Left lung (tissue), 14 donors: ENCODE measurements around the gene CENPW. TPM values are rescaled to one million over a fixed set of nuclear protein-coding genes. Genes with fewer than 3 reads are reported as not detected.

Source experiments
- ATAC-seq: fragments of 200-7000 bp; cut with Tn5 transposase; one replicate; pipeline ENCODE4 v1.9.1; 2020; ENCODE audit warnings: moderate library complexity
- DNase-seq, 4 donors: peaks; one replicate each; pipeline ENCODE4 v3.0.0-alpha.2; 2013 to 2020
- H3K27ac ChIP-seq, 2 donors: fragments of 200-600 bp; sonication (generic) in 1 of 2; one replicate each; pipeline versions ENCODE4 v1.5.0 to v1.8.0; 2020 to 2021
- H3K27me3 ChIP-seq, 2 donors: fragments of 200-600 bp; sonication (generic) in 1 of 2; one replicate each; pipeline versions ENCODE4 v1.5.0 to v1.8.0; 2020 to 2021
- H3K36me3 ChIP-seq, 2 donors: fragments of 200-600 bp; sonication (generic) in 1 of 2; one replicate each; pipeline versions ENCODE4 v1.5.0 to v1.8.0; 2020 to 2021
- H3K4me1 ChIP-seq, 2 donors: fragments of 200-600 bp; one replicate each; pipeline ENCODE4 v1.8.0; 2021
- H3K4me3 ChIP-seq, 2 donors: fragments of 200-600 bp; sonication (generic) in 1 of 2; one replicate each; pipeline versions ENCODE4 v1.5.0 to v1.8.0; 2020 to 2021; ENCODE audit warnings: mild to moderate bottlenecking in 1 of 2
- H3K9me3 ChIP-seq, 2 donors: fragments of 200-600 bp; sonication (generic) in 1 of 2; one replicate each; pipeline versions ENCODE4 v1.5.0 to v1.8.0; 2020 to 2021
- intact Hi-C, 2 donors: fragments of 100-400 bp; cut with DNase I; formaldehyde crosslinking; loops; one replicate each; pipeline versions ENCODE4 v1.11.2 to v1.14.2; 2022
- long read RNA-seq, 12 donors: library from polyadenylated mRNA in 2 of 12; unstranded in 2 of 12; transcript quantifications; one replicate each; pipeline ENCODE4 v2.0.0 and lab custom pipeline, GENCODE V29; 2019 to 2026
- polyA plus RNA-seq, 6 donors: library from polyadenylated mRNA; unstranded; fragments of 120-200 nt; gene quantifications; one replicate each; pipeline ENCODE4 v1.2.1, GENCODE V29; 2013; ENCODE audit not compliant: insufficient read length in 6 of 6
- total RNA-seq, 2 donors: library from RNA; stranded (reverse); fragmentation: NEBNext Ultra II Directional; extraction: Animal tissue kit (Norgen Biotek cat#: 25700); gene quantifications; one replicate each; pipeline ENCODE4 v1.2.1, GENCODE V29; 2021
- TF ChIP-seq, protein P1 (sequence below), 2 donors: fragments of 200-600 bp; sonication (generic) in 1 of 2; IDR thresholded peaks; one replicate each; pipeline versions ENCODE4 v1.5.0 to v1.8.0; 2021; ENCODE audit warnings: antibody characterized with exemption in 2 of 2
- donor health status: DM: no; HTN: yes; CAD: no.
- donor health status: DM: no; HTN: no; CAD: no.

CENPW gene
- 10 to 100 TPM in 1 of 2 donors, 1 to 10 TPM in 1; 8.5 to 10.5 TPM for total RNA-seq
- 10 to 100 TPM; 18.8 to 36.8 (median 24.2) TPM for polyA plus RNA-seq
- long read RNA-seq, donor 1, transcript CENPW-203 (3 exons, 750 nt), result major isoform, 32 of 34 reads
- long read RNA-seq, donor 1, partial matches to known transcripts, result 0 of 34 reads
- long read RNA-seq, donor 1, other reads (novel, unspliced or antisense), result 0 of 34 reads
- long read RNA-seq, donor 2, transcript CENPW-203 (3 exons, 750 nt), result major isoform, 24 of 27 reads
- long read RNA-seq, donor 2, partial matches to known transcripts, result 0 of 27 reads
- long read RNA-seq, donor 2, other reads (novel, unspliced or antisense), result 0 of 27 reads
- long read RNA-seq, donor 3, transcript CENPW-203 (3 exons, 750 nt), result major isoform, 30 of 31 reads
- long read RNA-seq, donor 3, partial matches to known transcripts, result 0 of 31 reads
- long read RNA-seq, donor 3, other reads (novel, unspliced or antisense), result 0 of 31 reads
- long read RNA-seq, donor 4, transcript CENPW-203 (3 exons, 750 nt), result major isoform, 17 of 17 reads
- long read RNA-seq, donor 4, partial matches to known transcripts, result 0 of 17 reads
- long read RNA-seq, donor 4, other reads (novel, unspliced or antisense), result 0 of 17 reads
- long read RNA-seq, donor 5, transcript CENPW-201 (3 exons, 528 nt), result minor isoform, 5 of 32 reads
- long read RNA-seq, donor 5, transcript CENPW-203 (3 exons, 750 nt), result major isoform, 27 of 32 reads
- long read RNA-seq, donor 5, partial matches to known transcripts, result 0 of 32 reads
- long read RNA-seq, donor 5, other reads (novel, unspliced or antisense), result 0 of 32 reads
- long read RNA-seq, donor 6, transcript CENPW-203 (3 exons, 750 nt), result major isoform, 47 of 51 reads
- long read RNA-seq, donor 6, partial matches to known transcripts, result 0 of 51 reads
- long read RNA-seq, donor 6, other reads (novel, unspliced or antisense), result 0 of 51 reads
- long read RNA-seq, donor 7, transcript CENPW-203 (3 exons, 750 nt), result major isoform, 18 of 20 reads
- long read RNA-seq, donor 7, partial matches to known transcripts, result 0 of 20 reads
- long read RNA-seq, donor 7, other reads (novel, unspliced or antisense), result 0 of 20 reads
- long read RNA-seq, donor 8, transcript CENPW-203 (3 exons, 750 nt), result major isoform, 9 of 9 reads
- long read RNA-seq, donor 8, partial matches to known transcripts, result 0 of 9 reads
- long read RNA-seq, donor 8, other reads (novel, unspliced or antisense), result 0 of 9 reads
- long read RNA-seq, donor 9, result 0 reads
- long read RNA-seq, donor 10, transcript CENPW-203 (3 exons, 750 nt), result major isoform, 6 of 8 reads
- long read RNA-seq, donor 10, partial matches to known transcripts, result 0 of 8 reads
- long read RNA-seq, donor 10, other reads (novel, unspliced or antisense), result 0 of 8 reads
- long read RNA-seq, donor 11, transcript CENPW-203 (3 exons, 750 nt), result major isoform, 7 of 7 reads
- long read RNA-seq, donor 11, partial matches to known transcripts, result 0 of 7 reads
- long read RNA-seq, donor 11, other reads (novel, unspliced or antisense), result 0 of 7 reads
- long read RNA-seq, donor 12, transcript CENPW-203 (3 exons, 750 nt), result major isoform, 10 of 10 reads
- long read RNA-seq, donor 12, partial matches to known transcripts, result 0 of 10 reads
- long read RNA-seq, donor 12, other reads (novel, unspliced or antisense), result 0 of 10 reads

DNA sequence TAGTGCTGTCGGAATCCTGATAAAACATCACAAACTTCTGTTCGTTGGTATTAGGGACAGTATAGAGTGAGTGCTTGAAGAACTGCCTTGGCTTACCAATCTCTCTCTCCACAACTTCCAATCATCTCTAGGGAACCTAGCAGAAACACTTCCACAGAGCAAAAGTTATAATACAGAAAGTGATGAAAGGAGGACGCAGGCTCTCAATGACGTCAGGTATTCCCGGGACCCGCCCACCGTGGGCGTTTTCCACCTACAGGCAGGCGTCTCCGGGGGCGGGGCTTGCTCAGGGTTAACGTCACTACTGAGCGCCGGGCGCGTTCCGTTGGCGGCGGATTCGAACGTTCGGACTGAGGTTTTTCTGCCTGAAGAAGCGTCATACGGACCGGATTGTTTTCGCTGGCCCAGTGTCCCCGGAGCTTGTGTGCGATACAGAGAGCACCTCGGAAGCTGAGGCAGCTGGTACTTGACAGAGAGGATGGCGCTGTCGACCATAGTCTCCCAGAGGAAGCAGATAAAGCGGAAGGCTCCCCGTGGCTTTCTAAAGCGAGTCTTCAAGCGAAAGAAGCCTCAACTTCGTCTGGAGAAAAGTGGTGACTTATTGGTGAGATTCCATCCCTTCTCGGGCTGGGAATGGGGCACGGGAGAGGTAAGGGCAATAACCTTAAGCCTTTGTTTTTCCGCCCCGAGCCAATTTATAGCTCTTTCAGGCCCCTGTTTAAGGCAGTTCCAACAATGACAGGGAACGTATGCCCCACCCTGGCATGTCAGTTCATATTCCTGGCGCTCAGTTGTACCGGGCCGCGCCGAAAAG lies at the start of gene CENPW:
Gene CENPW (plus strand): TSS at position 320 of the 814 bp plus-strand sequence. CDS start 159 bp downstream, at position 479.
- H3K27ac ChIP-seq, result peak within 1 kb of the TSS in 1 of 2 donors; percentile 46
- peak; percentile 98 for ATAC-seq
- H3K9me3 ChIP-seq, result no peaks in the 10 kb centered on the region
- TF ChIP-seq, protein P1, sequence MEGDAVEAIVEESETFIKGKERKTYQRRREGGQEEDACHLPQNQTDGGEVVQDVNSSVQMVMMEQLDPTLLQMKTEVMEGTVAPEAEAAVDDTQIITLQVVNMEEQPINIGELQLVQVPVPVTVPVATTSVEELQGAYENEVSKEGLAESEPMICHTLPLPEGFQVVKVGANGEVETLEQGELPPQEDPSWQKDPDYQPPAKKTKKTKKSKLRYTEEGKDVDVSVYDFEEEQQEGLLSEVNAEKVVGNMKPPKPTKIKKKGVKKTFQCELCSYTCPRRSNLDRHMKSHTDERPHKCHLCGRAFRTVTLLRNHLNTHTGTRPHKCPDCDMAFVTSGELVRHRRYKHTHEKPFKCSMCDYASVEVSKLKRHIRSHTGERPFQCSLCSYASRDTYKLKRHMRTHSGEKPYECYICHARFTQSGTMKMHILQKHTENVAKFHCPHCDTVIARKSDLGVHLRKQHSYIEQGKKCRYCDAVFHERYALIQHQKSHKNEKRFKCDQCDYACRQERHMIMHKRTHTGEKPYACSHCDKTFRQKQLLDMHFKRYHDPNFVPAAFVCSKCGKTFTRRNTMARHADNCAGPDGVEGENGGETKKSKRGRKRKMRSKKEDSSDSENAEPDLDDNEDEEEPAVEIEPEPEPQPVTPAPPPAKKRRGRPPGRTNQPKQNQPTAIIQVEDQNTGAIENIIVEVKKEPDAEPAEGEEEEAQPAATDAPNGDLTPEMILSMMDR (IDR thresholded peaks at IDR 0.05), result no peak
- no peaks in the 10 kb centered on the region for H3K36me3 ChIP-seq
- intact Hi-C loops, result no loop called here
- DNase-seq, result peak; percentile 84 to 95 (median 92)
- no peaks in the 10 kb centered on the region for H3K27me3 ChIP-seq
- peak within 1 kb of the TSS; percentile 47 to 66 for H3K4me3 ChIP-seq
- peaks cover 11 to 32% of the 10 kb centered on the region in 2 donors for H3K4me1 ChIP-seq

DNA sequence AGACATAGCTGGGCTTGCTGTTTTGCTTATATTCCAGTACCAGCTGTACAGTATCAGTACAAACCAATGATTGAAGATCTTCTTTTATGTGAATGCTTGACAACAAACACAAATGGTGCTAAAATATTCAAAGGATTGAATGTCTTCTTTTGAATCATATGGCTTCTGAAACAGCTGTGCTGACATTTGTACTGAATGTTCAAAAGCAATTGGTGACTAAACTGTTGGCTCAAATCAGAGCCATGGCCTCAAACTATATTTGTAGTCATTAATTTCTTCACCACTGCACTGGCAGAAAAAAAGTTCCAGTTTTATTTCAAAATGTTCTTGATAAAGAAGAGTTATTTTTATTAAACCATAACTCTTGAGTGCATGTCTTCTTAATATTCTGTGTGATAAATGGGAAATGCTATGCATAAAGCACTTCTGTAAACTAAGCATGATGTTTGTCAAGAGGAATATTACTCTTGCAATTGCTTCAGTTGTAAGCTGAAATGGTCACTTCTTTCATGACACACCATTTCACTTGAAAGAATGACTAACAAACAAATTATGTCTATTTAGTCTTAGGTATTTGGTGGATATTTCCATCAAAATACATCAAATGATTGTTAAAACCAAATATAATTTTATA lies 45.9 kb upstream of the CENPW start:
- TF ChIP-seq, protein P1 (IDR thresholded peaks at IDR 0.05), result no peak
- H3K27me3 ChIP-seq, result no peaks in the 10 kb centered on the region
- H3K4me1 ChIP-seq, result no peaks in the 10 kb centered on the region
- H3K4me3 ChIP-seq, result no peak overlapping the region
- no peak for DNase-seq
- intact Hi-C loops, result no loop called here
- H3K36me3 ChIP-seq, result no peaks in the 10 kb centered on the region
- no peak overlapping the region for H3K27ac ChIP-seq
- no peak for ATAC-seq
- no peaks in the 10 kb centered on the region for H3K9me3 ChIP-seq

DNA sequence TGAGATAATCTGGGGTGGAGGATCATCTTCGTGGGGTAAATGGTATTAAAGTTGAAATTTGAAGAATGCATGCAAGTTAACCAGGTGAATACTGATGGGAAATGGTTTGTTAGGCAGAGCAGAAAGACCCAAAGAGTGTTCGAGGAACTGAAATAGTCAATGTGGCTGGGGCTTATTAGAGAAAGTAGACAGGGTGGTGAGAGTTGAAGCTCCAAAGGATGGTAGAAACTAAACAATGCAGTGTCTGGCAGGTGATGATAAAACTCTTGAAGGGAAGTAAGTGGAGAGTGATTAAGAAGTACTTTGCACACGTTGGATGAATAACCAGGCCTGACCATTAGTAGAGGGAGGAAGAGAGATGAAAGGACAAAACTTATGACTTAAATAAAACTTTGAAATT lies 39.8 kb upstream of the CENPW start:
- H3K4me3 ChIP-seq, result no peak overlapping the region
- intact Hi-C loops, result no loop called here
- DNase-seq, result no peak
- TF ChIP-seq, protein P1 (IDR thresholded peaks at IDR 0.05), result no peak
- no peaks in the 10 kb centered on the region for H3K9me3 ChIP-seq
- H3K27ac ChIP-seq, result no peak overlapping the region
- no peaks in the 10 kb centered on the region for H3K27me3 ChIP-seq
- no peaks in the 10 kb centered on the region for H3K36me3 ChIP-seq
- no peaks in the 10 kb centered on the region for H3K4me1 ChIP-seq
- no peak for ATAC-seq

DNA sequence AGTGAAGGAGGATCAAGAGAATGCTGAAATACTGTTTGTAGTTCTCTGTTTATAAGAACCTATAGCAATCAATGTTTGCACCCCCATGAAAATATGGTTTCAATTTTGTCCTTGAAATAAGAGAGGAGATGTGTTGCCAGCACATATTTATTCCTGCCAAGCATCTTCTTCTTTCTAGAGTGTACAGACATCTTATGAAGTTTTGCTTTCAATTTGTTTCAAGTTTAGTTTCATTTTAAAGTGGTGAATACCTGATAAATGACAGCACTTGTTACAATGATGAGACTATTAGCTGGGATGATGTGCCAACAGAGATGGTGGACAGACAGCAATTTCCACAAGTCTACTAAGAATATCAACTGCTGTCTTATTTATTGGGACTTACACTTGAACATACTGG lies 39.2 kb upstream of the CENPW start:
- Histone ChIP-seq H3K4me3 (no peak overlapping the region), H3K9me3 (no peaks in the 10 kb centered on the region), H3K27ac (no peak overlapping the region), H3K27me3 (no peaks in the 10 kb centered on the region), H3K36me3 (no peaks in the 10 kb centered on the region), H3K4me1 (no peaks in the 10 kb centered on the region)
- no peak for ATAC-seq
- intact Hi-C loops, result no loop called here
- TF ChIP-seq, protein P1 (IDR thresholded peaks at IDR 0.05), result no peak
- DNase-seq, result no peak
